Measurements from ENCODE around the gene ROPN1B.

The ROPN1B gene

GRCh38 chr3:126005951-126006350, 37.0 kb downstream of the ROPN1B start:
- peak; percentile 7 for DNase-seq (ENCODE audit: low spot score)

- no peak for DNase-seq (ENCODE audit: low spot score)
These were observed 39.2 kb downstream of the ROPN1B start for GRCh38 chr3:126008219-126008618.

GRCh38 chr3:126009181-126009580, 40.2 kb downstream of the ROPN1B start:
- DNase-seq (ENCODE audit: low spot score), result no peak

GRCh38 chr3:126013751-126014156, 44.8 kb downstream of the ROPN1B start:
- no peak for DNase-seq (ENCODE audit: low spot score)

- DNase-seq (ENCODE audit: low spot score), result no peak
These were observed 45.3 kb downstream of the ROPN1B start for GRCh38 chr3:126014252-126014651.

- DNase-seq (ENCODE audit: low spot score), result no peak
These were observed 46.1 kb downstream of the ROPN1B start for GRCh38 chr3:126015075-126015474.

GRCh38 chr3:126016616-126017015, 47.6 kb downstream of the ROPN1B start:
- DNase-seq (ENCODE audit: low spot score), result no peak

GRCh38 chr3:126017362-126017761, 48.4 kb downstream of the ROPN1B start:
- DNase-seq (ENCODE audit: low spot score), result no peak

- DNase-seq (ENCODE audit: low spot score), result no peak
These were observed 49.6 kb downstream of the ROPN1B start for GRCh38 chr3:126018545-126018944.

GRCh38 chr3:126018995-126019394, 50.0 kb downstream of the ROPN1B start:
- DNase-seq (ENCODE audit: low spot score), result no peak

- DNase-seq (ENCODE audit: low spot score), result no peak
These were observed 50.7 kb downstream of the ROPN1B start for GRCh38 chr3:126019683-126020082.

GRCh38 chr3:126021224-126021623, 52.2 kb downstream of the ROPN1B start:
- no peak for DNase-seq (ENCODE audit: low spot score)

GRCh38 chr3:126021702-126022101, 52.7 kb downstream of the ROPN1B start:
- no peak for DNase-seq (ENCODE audit: low spot score)

- DNase-seq (ENCODE audit: low spot score), result no peak
These were observed 53.9 kb downstream of the ROPN1B start for GRCh38 chr3:126022741-126023359.

GRCh38 chr3:126023390-126023789, 54.4 kb downstream of the ROPN1B start:
- DNase-seq (ENCODE audit: low spot score), result no peak

GRCh38 chr3:126024049-126024854, 55.3 kb downstream of the ROPN1B start:
- no peak for DNase-seq (ENCODE audit: low spot score)

- DNase-seq (ENCODE audit: low spot score), result no peak
These were observed 56.2 kb downstream of the ROPN1B start for GRCh38 chr3:126025116-126025729.

GRCh38 chr3:126025862-126026261, 56.9 kb downstream of the ROPN1B start:
- DNase-seq (ENCODE audit: low spot score), result no peak

GRCh38 chr3:126026277-126026751, 57.3 kb downstream of the ROPN1B start:
- DNase-seq (ENCODE audit: low spot score), result no peak

GRCh38 chr3:126026761-126027160, 57.8 kb downstream of the ROPN1B start:
- DNase-seq (ENCODE audit: low spot score), result no peak

- DNase-seq (ENCODE audit: low spot score), result no peak
These were observed 59.1 kb downstream of the ROPN1B start for GRCh38 chr3:126028096-126028495.

GRCh38 chr3:126029241-126029640, 60.3 kb downstream of the ROPN1B start:
- no peak for DNase-seq (ENCODE audit: low spot score)

- no peak for DNase-seq (ENCODE audit: low spot score)
These were observed 61.5 kb downstream of the ROPN1B start for GRCh38 chr3:126030455-126030854.

Data from kidney capillary endothelial cell (primary cell).